HFFc6 (cell line): Measurements from ENCODE around the gene CSNK1G1. TPM values are rescaled to one million over a fixed set of nuclear protein-coding genes. Genes with fewer than 3 reads are reported as not detected.
"Not testable (repeated sequence)": the region's sequence is repeated elsewhere in the genome, so short reads cannot be mapped to it uniquely, and the experiment has no call there.

Experiments
- DNase-seq: peaks from one replicate; pipeline ENCODE4 v3.0.0-alpha.2; 2018
- H3K27ac Mint-ChIP-seq: 2 replicates; pipeline ENCODE4 v1.8.0; 2020; ENCODE audit warnings: mild to moderate bottlenecking, mixed read lengths
- H3K27me3 Mint-ChIP-seq: 2 replicates; pipeline ENCODE4 v1.8.0; 2021; ENCODE audit warnings: mild to moderate bottlenecking, moderate library complexity, mixed read lengths; ENCODE audit not compliant: insufficient read depth
- H3K36me3 Mint-ChIP-seq: 2 replicates; pipeline ENCODE4 v1.8.0; 2021; ENCODE audit warnings: low read depth, mixed read lengths
- H3K4me1 Mint-ChIP-seq: 2 replicates; pipeline ENCODE4 v1.8.0; 2020; ENCODE audit warnings: low read depth, mixed read lengths
- H3K4me3 Mint-ChIP-seq: 2 replicates; pipeline ENCODE4 v1.8.0; 2020; ENCODE audit warnings: mild to moderate bottlenecking, moderate library complexity, mixed read lengths
- H3K9me3 Mint-ChIP-seq: 2 replicates; pipeline ENCODE4 v1.8.0; 2020; ENCODE audit warnings: mild to moderate bottlenecking, mixed read lengths
- CTCF ChIP-seq: fragments of 200-600 bp; sonication (generic); IDR thresholded peaks from 2 replicates; pipeline ENCODE4 v1.5.0; 2021; ENCODE audit warnings: antibody characterized with exemption, mild to moderate bottlenecking
- total RNA-seq, 6 experiments: library from RNA; stranded (reverse); fragmentation: NEBNext Ultra II Directional; extraction: Animal tissue kit (Norgen Biotek cat#: 25700); gene quantifications; 2 replicates in 1 of 6; 3 replicates in 5 of 6; pipeline ENCODE4 v1.2.3, GENCODE V29; 2021

CSNK1G1 gene
- total RNA-seq, 6 experiments from 2014 or later: 16.4 to 20.5 (median 18.6) TPM

DNA sequence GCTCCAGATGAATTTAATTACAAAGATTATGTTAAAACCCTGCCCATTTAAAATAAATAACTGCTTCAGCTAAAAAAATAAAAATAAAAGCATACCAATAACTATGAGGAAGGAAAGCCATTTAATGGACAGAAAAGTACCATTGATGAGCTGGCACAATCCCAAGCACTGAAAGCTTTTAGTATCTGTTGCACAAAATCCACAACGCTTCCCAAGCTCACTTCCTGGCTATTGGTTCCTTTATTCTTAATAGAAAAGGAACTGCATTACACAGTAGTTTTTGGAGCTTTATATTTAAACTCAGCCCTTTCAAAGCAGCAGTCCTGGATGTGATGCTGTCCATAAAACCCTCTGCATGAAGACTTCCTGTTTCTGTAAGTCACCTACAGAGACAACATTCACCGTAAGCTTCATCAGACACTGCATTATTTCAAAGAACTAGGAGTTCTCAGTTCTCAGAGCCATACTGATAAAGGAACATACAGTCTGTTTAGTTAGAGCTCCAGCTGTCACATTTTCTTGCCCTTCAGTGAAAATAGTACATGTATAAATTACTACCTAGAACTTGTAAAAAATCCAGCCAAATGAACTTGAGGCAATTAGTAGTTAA is 81.5 kb downstream of the CSNK1G1 start:
- Mint-ChIP-seq H3K4me1 (peaks cover 16% of the 10 kb centered on the region), H3K36me3 (0 out of 2 replicates have a peak, but pooled peaks cover 4% of the 10 kb centered on the region), H3K9me3 (no peaks in the 10 kb centered on the region), H3K27me3 (no peaks in the 10 kb centered on the region), H3K27ac (no peak overlapping the region), H3K4me3 (no peak overlapping the region)
- no peak for DNase-seq
- no peak for TF ChIP-seq CTCF

DNA sequence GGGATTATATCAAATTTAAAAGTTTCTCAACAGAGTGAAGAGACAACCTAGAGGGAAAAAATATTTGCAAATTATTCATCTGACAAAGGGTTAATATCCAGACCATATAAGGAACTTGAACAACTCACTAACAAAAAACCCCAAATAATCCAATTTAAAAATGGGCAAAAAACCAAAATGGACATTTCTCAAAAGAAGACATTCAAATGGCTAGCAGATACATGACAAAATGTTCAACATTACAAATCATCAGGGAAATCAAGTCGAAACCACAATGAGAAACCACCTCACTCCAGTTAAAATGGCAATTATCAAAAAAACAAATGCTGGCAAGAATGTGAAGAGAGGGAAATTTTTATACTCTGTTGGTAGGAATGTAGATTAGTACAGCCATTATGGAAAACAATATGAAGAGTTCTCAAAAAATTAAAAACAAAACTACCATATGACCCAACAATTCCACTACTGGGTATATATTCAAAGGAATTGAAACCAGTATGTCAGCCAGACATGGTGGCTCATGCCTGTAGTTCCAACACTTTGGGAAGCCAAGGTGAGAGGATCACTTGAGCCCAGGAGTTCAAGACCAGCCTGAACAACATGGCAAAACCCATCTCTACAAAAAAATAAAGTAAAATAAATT is 88.5 kb downstream of the CSNK1G1 start:
- peaks cover 19% of the 10 kb centered on the region for H3K36me3 Mint-ChIP-seq
- DNase-seq: no peak
- no peaks in the 10 kb centered on the region for H3K27me3 Mint-ChIP-seq
- peaks cover 21% of the 10 kb centered on the region for H3K4me1 Mint-ChIP-seq
- no peak overlapping the region for H3K4me3 Mint-ChIP-seq
- no peak overlapping the region for H3K27ac Mint-ChIP-seq
- no peak for TF ChIP-seq CTCF
- H3K9me3 Mint-ChIP-seq: no peaks in the 10 kb centered on the region

DNA sequence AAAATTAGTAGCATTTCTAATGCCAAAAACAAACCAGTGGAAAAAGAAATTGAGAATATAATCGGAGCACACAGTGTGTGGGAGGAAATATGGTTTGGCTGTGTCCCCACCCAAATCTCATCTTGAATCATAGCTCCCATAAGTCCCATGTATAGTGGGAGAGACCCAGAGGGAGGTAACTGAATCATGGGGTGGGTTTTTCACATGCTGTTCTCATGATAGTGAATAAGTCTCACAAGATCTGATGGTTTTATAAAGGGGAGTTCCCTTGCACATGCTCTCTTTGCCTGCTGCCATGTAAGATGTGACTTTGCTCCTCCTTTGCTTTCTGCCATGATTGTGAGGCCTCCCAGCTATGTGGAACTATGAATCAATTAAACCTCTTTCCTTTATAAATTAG is 90.8 kb downstream of the CSNK1G1 start:
- H3K27ac Mint-ChIP-seq: not testable (repeated sequence)

DNA sequence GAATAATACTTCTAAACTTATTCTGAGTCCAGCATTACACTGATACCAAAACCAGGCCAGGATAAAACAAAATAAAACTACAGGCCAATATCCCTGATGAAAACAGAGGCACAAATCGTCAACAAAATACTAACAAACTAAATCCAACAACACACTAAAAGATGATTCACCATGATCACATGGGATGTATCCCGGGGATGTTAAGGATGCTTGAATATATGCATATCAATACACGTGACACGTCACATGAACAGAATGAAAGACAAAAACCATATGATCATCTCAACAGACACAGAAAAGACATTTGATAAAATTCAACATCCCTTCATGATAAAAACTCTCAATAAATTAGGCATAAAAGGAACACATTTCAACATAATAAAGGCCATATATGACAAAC is 91.5 kb downstream of the CSNK1G1 start:
- TF ChIP-seq CTCF: no peak
- H3K36me3 Mint-ChIP-seq: peaks cover 15% of the 10 kb centered on the region
- DNase-seq: no peak
- no peak overlapping the region for H3K4me3 Mint-ChIP-seq
- H3K9me3 Mint-ChIP-seq: no peaks in the 10 kb centered on the region
- no peaks in the 10 kb centered on the region; the same call in 1 of the 2 replicates for H3K27me3 Mint-ChIP-seq
- H3K4me1 Mint-ChIP-seq: peaks cover 26% of the 10 kb centered on the region
- no peak overlapping the region for H3K27ac Mint-ChIP-seq

More for the DNA sequence above, 90.8 kb downstream of the CSNK1G1 start:
- not testable (repeated sequence) for H3K9me3 Mint-ChIP-seq, DNase-seq, H3K27me3 Mint-ChIP-seq, H3K4me3 Mint-ChIP-seq
- Mint-ChIP-seq H3K36me3 (peaks cover 15% of the 10 kb centered on the region), H3K4me1 (peaks cover 26% of the 10 kb centered on the region)

DNA sequence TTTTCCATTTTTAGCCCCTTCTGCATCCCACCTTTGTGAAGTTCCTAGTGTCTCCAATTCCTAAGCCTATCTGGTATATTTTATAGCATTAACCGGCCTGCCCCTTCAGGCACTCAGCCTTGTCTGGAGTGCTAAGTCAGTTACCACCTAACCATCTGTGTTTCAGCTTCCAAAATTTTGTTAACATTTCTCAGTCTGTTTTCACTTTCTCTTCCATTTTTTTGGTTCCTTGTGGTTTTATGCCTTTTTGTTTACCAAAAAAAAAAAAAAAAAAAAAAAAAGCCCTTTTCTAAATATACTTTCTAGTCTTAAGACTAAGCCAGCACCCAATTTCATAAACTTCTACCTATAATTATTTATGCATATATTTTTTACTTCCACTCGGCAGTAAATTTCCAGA is 92.4 kb downstream of the CSNK1G1 start:
- H3K9me3 Mint-ChIP-seq: no peaks in the 10 kb centered on the region
- peaks cover 26% of the 10 kb centered on the region for H3K4me1 Mint-ChIP-seq
- no peak for DNase-seq
- H3K4me3 Mint-ChIP-seq: no peak overlapping the region
- no peak for TF ChIP-seq CTCF
- H3K36me3 Mint-ChIP-seq: peaks cover 15% of the 10 kb centered on the region
- no peak overlapping the region for H3K27ac Mint-ChIP-seq
- H3K27me3 Mint-ChIP-seq: no peaks in the 10 kb centered on the region; the same call in 1 of the 2 replicates

DNA sequence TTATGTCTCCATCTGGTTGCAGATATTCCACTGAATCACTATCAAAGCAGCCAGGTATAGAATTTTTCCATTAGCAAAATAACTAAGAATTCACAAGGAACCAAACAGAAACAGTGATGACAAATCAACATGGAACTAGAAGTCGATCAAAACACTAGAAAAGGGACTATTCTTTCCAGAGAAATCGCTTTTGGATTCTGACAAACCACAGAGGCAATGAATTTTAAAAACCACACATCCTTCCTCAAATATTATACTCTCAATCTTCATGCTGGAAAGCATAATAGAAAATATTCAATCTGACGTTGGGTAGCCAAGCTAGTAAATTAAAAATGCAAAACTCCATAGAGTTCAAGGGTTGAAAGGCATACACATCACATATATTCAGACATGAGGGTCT is 99.9 kb downstream of the CSNK1G1 start:
- Mint-ChIP-seq H3K9me3 (no peaks in the 10 kb centered on the region), H3K27ac (no peak overlapping the region), H3K36me3 (peaks cover 24% of the 10 kb centered on the region), H3K4me1 (peaks cover 8% of the 10 kb centered on the region), H3K27me3 (no peaks in the 10 kb centered on the region), H3K4me3 (no peak overlapping the region)
- TF ChIP-seq CTCF: no peak
- no peak for DNase-seq
